ENCODE measurements around the gene GDF2.

- TF ChIP-seq CTCF (IDR thresholded peaks at IDR 0.05; ENCODE audit: insufficient read depth, low read length): no peak
- TF ChIP-seq SPI1 (IDR thresholded peaks at IDR 0.05; ENCODE audit: borderline replicate concordance, low read depth): no peak
- TF ChIP-seq REST (IDR thresholded peaks at IDR 0.05; ENCODE audit: insufficient replicate concordance, low read depth): no peak
- no peak for TF ChIP-seq POLR2AphosphoS5 (IDR thresholded peaks at IDR 0.05; ENCODE audit: low read depth)
- no peak for TF ChIP-seq GABPA (IDR thresholded peaks at IDR 0.05; ENCODE audit: low read depth)
Observed at GRCh38 chr10:47278720-47279119, 43.5 kb upstream of the GDF2 start.
